Anterior cingulate cortex (tissue), 58 donors: ENCODE measurements around the gene MTG1.

ENCODE experiments used
- DNase-seq, 58 donors: peaks; one replicate each; lab custom pipeline; 2025; lab: John Stamatoyannopoulos, UW

The MTG1 gene

GRCh38 chr10:133444342-133445267, 50.6 kb downstream of the MTG1 start:
- no peak for DNase-seq

GRCh38 chr10:133445268-133445732, 51.3 kb downstream of the MTG1 start:
- DNase-seq, result no peak

DNA sequence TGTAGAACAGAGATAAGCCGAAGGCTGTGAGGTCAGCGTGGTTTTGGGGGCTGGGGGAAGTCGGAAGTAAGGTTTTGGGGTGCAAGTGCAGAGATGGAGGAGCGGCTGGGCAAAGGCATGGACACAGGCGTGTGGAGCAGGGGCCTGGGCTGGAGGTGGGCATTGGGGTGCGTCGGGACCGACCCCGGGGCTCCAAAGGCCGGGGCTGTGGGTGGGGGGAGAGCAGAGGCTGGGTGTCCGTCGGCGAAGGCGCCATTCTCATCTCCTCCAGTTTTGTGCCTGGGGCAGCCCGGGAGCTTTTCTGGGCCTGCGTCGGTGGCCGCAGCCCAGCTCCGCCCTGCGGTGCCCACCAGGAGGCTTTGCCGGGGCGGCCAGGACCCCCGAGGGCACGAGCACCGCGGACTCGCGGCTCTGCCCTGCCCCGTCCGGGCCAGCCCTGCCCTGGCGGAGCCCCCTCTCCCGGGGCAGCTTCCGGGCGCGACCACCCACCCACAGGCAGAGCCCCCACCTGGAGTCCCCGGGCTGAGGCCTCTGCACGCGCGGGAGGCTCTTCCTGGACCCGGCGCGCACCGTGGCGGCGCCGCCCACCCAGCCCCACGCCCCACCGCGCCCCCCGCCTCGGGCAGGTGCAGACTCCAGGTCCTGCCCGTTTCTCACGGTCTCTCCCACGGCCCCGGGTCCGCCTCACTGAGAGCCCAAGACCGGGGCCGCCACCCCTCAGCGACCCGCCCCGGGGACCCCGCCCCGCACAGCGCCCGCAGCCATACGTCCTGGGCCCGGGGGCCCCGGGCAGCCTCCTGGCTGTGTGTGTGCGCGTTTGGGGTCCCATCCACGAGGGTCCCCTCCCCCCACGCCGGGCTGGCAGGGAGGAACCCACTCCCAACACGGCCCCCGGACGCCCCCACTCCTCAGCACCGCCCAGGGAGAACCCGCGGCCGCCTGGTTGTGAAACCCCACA, 52.1 kb downstream of the MTG1 start:
- DNase-seq, result no peak

GRCh38 chr10:133446979-133447378, 53.0 kb downstream of the MTG1 start:
- no peak for DNase-seq

- no peak for DNase-seq
Measured at GRCh38 chr10:133448120-133448519, 54.2 kb downstream of the MTG1 start.

- no peak for DNase-seq
Measured at GRCh38 chr10:133451346-133451745, 57.4 kb downstream of the MTG1 start.

DNA sequence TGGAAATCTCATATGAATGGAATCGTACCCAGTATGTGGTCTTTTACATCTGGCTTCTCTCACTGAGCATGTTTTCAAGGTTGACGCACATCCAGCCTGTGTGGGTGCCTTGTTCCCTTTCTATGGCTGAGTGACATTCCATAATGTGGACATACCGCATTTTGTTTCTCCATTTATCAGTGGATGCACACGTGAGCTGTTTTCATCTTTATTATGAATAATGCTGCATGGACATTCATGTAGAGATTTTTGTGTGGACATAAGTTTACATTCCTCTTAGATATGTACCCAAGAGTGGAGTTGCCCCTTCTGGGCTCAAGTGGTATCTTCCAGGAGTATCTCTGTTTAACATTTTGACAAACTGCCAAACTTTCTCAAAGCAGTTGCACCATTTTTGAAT, 58.5 kb downstream of the MTG1 start:
- DNase-seq, result no peak

GRCh38 chr10:133453516-133454203, 59.7 kb downstream of the MTG1 start, which contains the start of gene SCART1:
TSS of gene SCART1 (plus strand) at chr10:133453945. CDS start at chr10:133453998, 53 bp downstream.
- no peak for DNase-seq

GRCh38 chr10:133454204-133454893, 60.4 kb downstream of the MTG1 start:
- no peak for DNase-seq

DNA sequence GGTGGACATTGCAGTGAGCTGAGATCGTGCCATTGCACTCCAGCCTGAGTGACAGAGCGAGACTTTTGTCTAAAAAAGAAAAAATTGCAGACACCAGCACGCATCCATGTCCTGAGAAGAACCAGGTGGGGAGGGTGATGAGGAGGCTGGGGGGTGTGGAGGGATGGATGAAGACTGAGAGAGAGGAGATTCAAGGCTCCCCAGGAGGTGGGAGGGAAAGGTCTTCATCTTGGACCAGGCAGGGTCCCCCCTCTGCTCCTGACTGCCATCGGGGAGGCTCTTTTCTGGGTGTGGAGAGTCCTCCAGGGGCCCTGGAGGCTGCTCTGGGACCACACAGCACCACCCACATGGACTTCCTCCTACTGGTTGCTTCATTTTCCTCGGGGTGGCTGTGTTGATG, 61.2 kb downstream of the MTG1 start:
- DNase-seq, result no peak

GRCh38 chr10:133455611-133456031, 61.7 kb downstream of the MTG1 start:
- DNase-seq, result no peak

GRCh38 chr10:133456041-133456951, 62.3 kb downstream of the MTG1 start:
- no peak for DNase-seq

- DNase-seq, result no peak
Measured at GRCh38 chr10:133457100-133457841, 63.3 kb downstream of the MTG1 start.

DNA sequence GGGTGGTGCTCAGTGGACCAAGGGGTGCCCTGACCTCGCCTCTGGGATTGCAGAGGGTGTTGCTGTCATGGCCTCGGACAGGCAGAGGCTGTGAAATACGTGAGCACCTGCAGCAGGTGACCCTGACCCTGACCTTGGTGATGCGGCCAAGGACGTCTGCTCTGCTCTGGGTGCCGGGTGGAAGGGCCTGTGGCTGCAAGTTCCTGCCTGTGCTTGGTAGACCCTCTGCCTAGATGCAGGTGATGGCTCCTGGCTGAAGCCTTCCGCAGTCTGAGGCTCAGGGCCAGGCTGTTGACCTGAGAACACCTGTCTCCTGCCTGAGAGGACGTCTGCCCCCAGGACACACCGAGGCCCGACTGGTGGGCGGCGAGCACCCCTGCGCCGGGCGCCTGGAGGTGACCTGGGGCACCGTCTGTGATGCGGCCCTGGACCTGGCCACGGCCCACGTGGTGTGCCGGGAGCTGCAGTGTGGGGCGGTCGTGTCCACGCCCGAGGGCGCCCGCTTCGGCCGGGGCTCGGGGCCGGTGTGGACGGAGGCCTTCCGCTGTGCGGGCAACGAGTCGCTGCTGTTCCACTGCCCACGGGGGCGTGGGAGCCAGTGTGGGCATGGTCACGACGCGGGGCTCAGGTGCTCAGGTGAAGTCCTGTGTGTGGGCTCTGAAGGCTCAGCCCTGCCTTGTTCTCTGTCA, 64.2 kb downstream of the MTG1 start:
- no peak for DNase-seq

DNA sequence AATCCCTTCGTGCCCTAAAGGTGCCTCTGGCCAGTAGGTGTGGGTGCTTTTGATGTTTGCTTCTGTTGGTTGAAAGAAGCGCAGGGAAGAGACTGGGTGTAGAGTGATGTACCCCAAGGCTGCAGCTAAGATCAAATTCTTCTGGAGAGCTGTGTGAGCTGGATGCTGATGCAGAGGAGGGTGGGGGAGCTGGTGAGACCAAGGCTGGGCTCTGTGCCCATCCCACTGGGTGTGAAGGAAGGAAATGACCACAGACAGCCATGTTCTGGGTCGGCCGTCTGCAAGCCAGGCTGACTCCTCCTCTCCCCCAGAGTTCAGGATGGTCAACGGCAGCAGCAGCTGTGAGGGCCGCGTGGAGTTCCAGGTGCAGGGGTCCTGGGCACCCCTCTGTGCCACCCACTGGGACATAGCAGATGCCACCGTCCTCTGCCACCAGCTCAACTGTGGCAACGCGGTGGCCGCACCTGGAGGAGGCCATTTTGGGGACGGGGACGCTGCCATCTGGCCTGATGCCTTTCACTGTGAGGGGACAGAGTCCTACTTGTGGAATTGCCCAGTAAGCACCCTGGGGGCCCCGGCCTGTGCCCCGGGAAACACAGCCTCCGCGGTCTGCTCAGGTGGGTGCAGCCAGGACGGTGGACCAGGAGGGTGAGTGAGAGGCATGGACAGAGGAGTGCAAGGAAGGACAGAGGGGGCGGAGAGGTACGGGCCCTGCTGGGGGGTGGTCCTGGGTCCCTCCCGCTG, 64.9 kb downstream of the MTG1 start:
- no peak for DNase-seq

DNA sequence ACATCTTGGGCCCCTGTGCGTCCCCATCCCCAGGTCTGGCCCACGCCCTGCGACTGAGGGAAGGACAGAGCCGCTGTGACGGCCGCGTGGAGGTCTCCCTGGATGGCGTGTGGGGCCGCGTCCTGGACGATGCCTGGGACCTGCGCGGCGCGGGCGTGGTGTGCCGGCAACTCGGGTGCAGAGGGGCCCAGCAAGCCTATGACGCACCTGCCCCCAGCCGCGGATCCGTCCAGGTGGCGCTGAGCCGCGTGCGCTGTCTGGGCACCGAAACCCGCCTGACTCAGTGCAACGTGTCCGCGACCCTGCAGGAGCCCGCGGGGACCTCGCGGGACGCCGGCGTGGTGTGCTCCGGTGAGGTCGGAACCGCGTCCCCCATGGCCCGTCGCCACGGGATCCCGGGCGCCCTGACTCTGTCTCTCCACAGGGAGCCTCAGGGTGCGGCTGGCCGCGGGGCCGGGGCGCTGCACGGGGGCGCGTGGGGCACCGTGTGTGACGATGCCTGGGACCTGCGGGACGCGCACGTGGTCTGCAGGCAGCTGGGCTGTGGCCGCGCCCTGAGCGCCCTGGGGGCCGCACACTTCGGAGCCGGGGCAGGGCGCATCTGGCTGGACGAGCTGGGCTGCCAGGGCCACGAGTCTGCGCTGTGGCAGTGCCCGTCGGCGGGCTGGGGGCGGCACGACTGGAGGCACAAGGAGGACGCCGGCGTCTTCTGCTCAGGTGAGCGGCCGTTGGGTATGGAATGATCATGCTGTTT, 65.7 kb downstream of the MTG1 start:
- no peak for DNase-seq
